CD14-positive monocyte (primary cell): Measurements from ENCODE around the gene PIM2. TPM values are rescaled to one million over a fixed set of nuclear protein-coding genes. Genes with fewer than 3 reads are reported as not detected.

Source experiments
- DNase-seq, 3 donors: peaks; one replicate each; pipeline ENCODE4 v3.0.0-alpha.2; 2011 to 2022
- H2AFZ ChIP-seq: 2 replicates; pipeline ENCODE4 v1.6.0; 2012; ENCODE audit warnings: mild to moderate bottlenecking, low read depth, low read length, inconsistent platforms; ENCODE audit not compliant: insufficient read depth, poor library complexity, severe bottlenecking
- H3K27ac ChIP-seq, 2 donors: 1 replicate in 1 of 2; 2 replicates in 1 of 2; pipeline ENCODE4 v1.5.1; 2012 to 2013; ENCODE audit warnings: low read length in 2 of 2, control low read depth in 1 of 2, inconsistent platforms in 1 of 2, low read depth in 1 of 2, mild to moderate bottlenecking in 1 of 2
- H3K27me3 ChIP-seq, 2 donors: one replicate each; pipeline versions ENCODE4 v1.6.0 to v1.6.1; 2011 to 2013; ENCODE audit warnings: low read length in 2 of 2; ENCODE audit not compliant: control insufficient read depth in 2 of 2, insufficient read depth in 2 of 2
- H3K36me3 ChIP-seq, 2 donors: replicated peaks in 1 of 2; 1 replicate in 1 of 2; 2 replicates in 1 of 2; pipeline versions ENCODE4 v1.5.1 to v1.6.1; 2012 to 2013; ENCODE audit warnings: low read length in 2 of 2, control low read depth in 1 of 2, inconsistent platforms in 1 of 2, mild to moderate bottlenecking in 1 of 2; ENCODE audit not compliant: insufficient read depth in 2 of 2, control insufficient read depth in 1 of 2
- H3K4me1 ChIP-seq, 2 donors: 1 replicate in 1 of 2; 2 replicates in 1 of 2; pipeline versions ENCODE4 v1.5.1 to v1.6.1; 2012 to 2013; ENCODE audit warnings: low read length in 2 of 2, control low read depth in 1 of 2, inconsistent platforms in 1 of 2, mild to moderate bottlenecking in 1 of 2, moderate library complexity in 1 of 2; ENCODE audit not compliant: insufficient read depth in 2 of 2, control insufficient read depth in 1 of 2
- H3K4me2 ChIP-seq: replicated peaks from 2 replicates; pipeline ENCODE3; 2012; ENCODE audit warnings: low read length, moderate library complexity, mild to moderate bottlenecking; ENCODE audit not compliant: poor library complexity, severe bottlenecking; ENCODE audit errors: extremely low read depth
- H3K4me3 ChIP-seq, 3 experiments: fragments of 200-600 bp in 1 of 3; sonication (generic) in 1 of 3; replicated peaks in 1 of 3; 1 replicate in 2 of 3; 2 replicates in 1 of 3; pipeline ENCODE4 v1.5.1; 2011 to 2013; ENCODE audit warnings: low read length in 3 of 3, mild to moderate bottlenecking in 3 of 3, control low read depth in 2 of 3, low read depth in 2 of 3, inconsistent platforms in 1 of 3, moderate library complexity in 1 of 3
- H3K79me2 ChIP-seq: 2 replicates; pipeline ENCODE4 v1.6.0; 2012; ENCODE audit warnings: mild to moderate bottlenecking, control low read depth, inconsistent platforms, low read length, moderate library complexity; ENCODE audit not compliant: insufficient read depth
- H3K9ac ChIP-seq: 2 replicates; pipeline ENCODE4 v1.6.0; 2017; ENCODE audit warnings: low read length, mild to moderate bottlenecking; ENCODE audit not compliant: insufficient read depth, poor library complexity, severe bottlenecking
- H3K9me3 ChIP-seq, 2 donors: replicated peaks in 1 of 2; 1 replicate in 1 of 2; 2 replicates in 1 of 2; pipeline versions ENCODE4 v1.5.1 to v1.6.1; 2012 to 2013; ENCODE audit warnings: low read length in 2 of 2, control low read depth in 1 of 2; ENCODE audit not compliant: control insufficient read depth in 1 of 2, insufficient read depth in 1 of 2
- H4K20me1 ChIP-seq: 2 replicates; pipeline ENCODE4 v1.6.0; 2012; ENCODE audit warnings: mild to moderate bottlenecking, low read length, control low read depth, moderate library complexity; ENCODE audit not compliant: insufficient read depth
- H3K27ac Mint-ChIP-seq, 7 donors: one replicate each; pipeline ENCODE4 v1.8.0; 2020; ENCODE audit warnings: mild to moderate bottlenecking in 7 of 7, mixed read lengths in 7 of 7, moderate library complexity in 6 of 7, inconsistent platforms in 2 of 7
- H3K27me3 Mint-ChIP-seq, 3 donors: one replicate each; pipeline ENCODE4 v1.8.0; 2021 to 2022; ENCODE audit warnings: low read depth in 3 of 3, mild to moderate bottlenecking in 3 of 3, mixed read lengths in 3 of 3, moderate library complexity in 3 of 3, inconsistent platforms in 1 of 3
- H3K36me3 Mint-ChIP-seq, 2 donors: one replicate each; pipeline ENCODE4 v1.8.0; 2020; ENCODE audit warnings: mixed read lengths in 2 of 2, inconsistent platforms in 1 of 2, mild to moderate bottlenecking in 1 of 2
- H3K4me1 Mint-ChIP-seq: one replicate; pipeline ENCODE4 v1.8.0; 2020; ENCODE audit warnings: mild to moderate bottlenecking, mixed read lengths
- H3K4me3 Mint-ChIP-seq, 2 donors: one replicate each; pipeline ENCODE4 v1.8.0; 2020; ENCODE audit warnings: mild to moderate bottlenecking in 2 of 2, mixed read lengths in 2 of 2, moderate library complexity in 1 of 2
- H3K9me3 Mint-ChIP-seq, 7 donors: one replicate each; pipeline ENCODE4 v1.8.0; 2020 to 2022; ENCODE audit warnings: mixed read lengths in 7 of 7, mild to moderate bottlenecking in 6 of 7, moderate library complexity in 6 of 7, inconsistent platforms in 2 of 7
- CTCF ChIP-seq: fragments of 200-600 bp; IDR thresholded peaks from one replicate; pipeline ENCODE4 v1.8.0; 2022; ENCODE audit warnings: antibody characterized with exemption, mild to moderate bottlenecking
- WGBS: methylation state at CpG from one replicate; pipeline ENCODE4 v1.1.5; 2013; ENCODE audit warnings: missing lambda C conversion rate; ENCODE audit not compliant: insufficient coverage; 5-methylcytosine and 5-hydroxymethylcytosine counted together
- intact Hi-C, 2 donors: fragments of 100-400 bp; cut with micrococcal nuclease; formaldehyde crosslinking; loops; one replicate each; pipeline versions ENCODE4 v1.15.0 to v1.15.1; 2023
- polyA plus RNA-seq, 3 donors: library from polyadenylated mRNA; depleted of rRNA in 1 of 3; unstranded in 2 of 3; stranded (reverse) in 1 of 3; fragments of 300-500 nt in 2 of 3; fragments of >200 nt in 1 of 3; fragmentation: Illumina TruSeq in 2 of 3; gene quantifications; 1 replicate in 2 of 3; 2 replicates in 1 of 3; pipeline ENCODE4 v1.2.3, GENCODE V29; 2012 to 2021

PIM2 gene
- polyA plus RNA-seq, 3 donors: 6.7 to 39.4 (median 9.9) TPM

- intact Hi-C loops: no loop called here
- H3K4me3 Mint-ChIP-seq: no peak overlapping the region
- H3K4me2 ChIP-seq: no peak overlapping the region
- H3K27ac ChIP-seq: no peak overlapping the region
- H3K36me3 ChIP-seq: peaks cover 36 to 58% of the 10 kb centered on the region in 2 donors
- no peak overlapping the region for H2AFZ ChIP-seq
- H3K9me3 Mint-ChIP-seq: peaks cover 0 to 2% (median 0%) of the 10 kb centered on the region in 7 donors
- H3K27me3 ChIP-seq: no peaks in the 10 kb centered on the region
- no peak overlapping the region for H3K4me3 ChIP-seq
- 100% methylated on average over 3 of the region's 13 CpGs for WGBS
- H4K20me1 ChIP-seq: peaks cover 7% of the 10 kb centered on the region
- peaks cover 16% of the 10 kb centered on the region for H3K4me1 Mint-ChIP-seq
- no peaks in the 10 kb centered on the region for H3K79me2 ChIP-seq
- TF ChIP-seq CTCF: no peak
- peaks cover 42 to 59% of the 10 kb centered on the region in 2 donors for H3K36me3 Mint-ChIP-seq
- no peak overlapping the region for H3K9ac ChIP-seq
- peaks cover 9 to 10% of the 10 kb centered on the region in 2 donors for H3K4me1 ChIP-seq
- peaks cover 0 to 6% (median 0%) of the 10 kb centered on the region in 3 donors for H3K27me3 Mint-ChIP-seq
- no peaks in the 10 kb centered on the region for H3K9me3 ChIP-seq
- DNase-seq: no peak
- H3K27ac Mint-ChIP-seq: no peak overlapping the region
These were observed 4.9 kb upstream of the PIM2 start for GRCh38 chrX:48923771-48924170.

GRCh38 chrX:48920718-48921104 is 1.9 kb upstream of the PIM2 start:
- Mint-ChIP-seq H3K4me1 (peaks cover 26% of the 10 kb centered on the region), H3K27me3 (peaks cover 0 to 12% (median 0%) of the 10 kb centered on the region in 3 donors), H3K27ac (peak overlapping the region in 2 of 7 donors; percentile 49 to 90), H3K36me3 (peaks cover 27 to 37% of the 10 kb centered on the region in 2 donors), H3K4me3 (no peak overlapping the region), H3K9me3 (peaks cover 0 to 9% (median 2%) of the 10 kb centered on the region in 7 donors)
- no peak overlapping the region for H3K27ac ChIP-seq
- H3K9ac ChIP-seq: no peak overlapping the region
- peaks cover 24 to 33% of the 10 kb centered on the region in 2 donors for H3K36me3 ChIP-seq
- no peak overlapping the region for H2AFZ ChIP-seq
- no peak for TF ChIP-seq CTCF
- no peaks in the 10 kb centered on the region for H4K20me1 ChIP-seq
- no peaks in the 10 kb centered on the region for H3K9me3 ChIP-seq
- WGBS: 60% methylated on average over 1 of the region's 4 CpGs
- H3K27me3 ChIP-seq: no peaks in the 10 kb centered on the region
- no peak for DNase-seq
- peaks cover 10% of the 10 kb centered on the region for H3K79me2 ChIP-seq
- H3K4me1 ChIP-seq: peaks cover 24 to 27% of the 10 kb centered on the region in 2 donors
- no peak overlapping the region for H3K4me3 ChIP-seq
- H3K4me2 ChIP-seq: no peak overlapping the region
- intact Hi-C loops: no loop called here
